Gastroesophageal sphincter (tissue), 4 donors: ENCODE measurements around the gene RAB25. TPM values are rescaled to one million over a fixed set of nuclear protein-coding genes. Genes with fewer than 3 reads are reported as not detected.

Experiments used
- ATAC-seq: fragments of 150-250 bp; one replicate; pipeline ENCODE4 v1.9.1; 2016; ENCODE audit warnings: mild to moderate bottlenecking, moderate library complexity
- H3K27ac ChIP-seq, 4 donors: fragments of 200-600 bp; sonication (generic) in 3 of 4; 1 replicate in 3 of 4; 2 replicates in 1 of 4; pipeline ENCODE4 v1.5.1; 2016 to 2019
- H3K27me3 ChIP-seq: fragments of 200-600 bp; sonication (generic); one replicate; pipeline ENCODE4 v1.5.1; 2019
- H3K36me3 ChIP-seq, 2 donors: fragments of 200-600 bp; sonication (generic); one replicate each; pipeline ENCODE4 v1.5.1; 2019; ENCODE audit warnings: control low read depth in 1 of 2
- H3K4me1 ChIP-seq, 3 donors: fragments of 200-600 bp; sonication (generic); 1 replicate in 2 of 3; 2 replicates in 1 of 3; pipeline ENCODE4 v1.5.1; 2016 to 2019; ENCODE audit warnings: control low read depth in 2 of 3
- H3K4me3 ChIP-seq, 2 donors: fragments of 200-600 bp; sonication (generic); one replicate each; pipeline ENCODE4 v1.5.1; 2019; ENCODE audit warnings: mild to moderate bottlenecking in 1 of 2, moderate library complexity in 1 of 2
- H3K9me3 ChIP-seq, 3 donors: fragments of 200-600 bp; sonication (generic); one replicate each; pipeline ENCODE4 v1.5.1; 2017 to 2019; ENCODE audit warnings: control low read depth in 2 of 3
- CTCF ChIP-seq, 4 experiments: fragments of 200-600 bp in 2 of 4; fragments of 450-650 bp in 2 of 4; sonication (generic) in 1 of 4; IDR thresholded peaks; one replicate each; pipeline ENCODE4 v1.5.1; 2017 to 2019; ENCODE audit warnings: antibody characterized with exemption in 4 of 4, mild to moderate bottlenecking in 2 of 4, moderate library complexity in 2 of 4
- EP300 ChIP-seq: sonication (generic); formaldehyde crosslinking; IDR thresholded peaks from one replicate; pipeline ENCODE4 v1.6.1; 2017; ENCODE audit warnings: antibody characterized with exemption, mild to moderate bottlenecking
- POLR2A ChIP-seq, 2 donors: fragments of 450-650 bp; IDR thresholded peaks; one replicate each; pipeline ENCODE4 v1.6.1; 2017; ENCODE audit warnings: antibody characterized with exemption in 2 of 2, mild to moderate bottlenecking in 2 of 2, moderate library complexity in 1 of 2
- POLR2AphosphoS5 ChIP-seq: sonication (generic); formaldehyde crosslinking; IDR thresholded peaks from one replicate; pipeline ENCODE4 v1.6.1; 2017; ENCODE audit warnings: antibody characterized with exemption
- WGBS, 2 donors: methylation state at CpG; one replicate each; pipeline ENCODE4 v1.1.5; 2018; ENCODE audit warnings: low coverage in 1 of 2; 5-methylcytosine and 5-hydroxymethylcytosine counted together
- total RNA-seq, 4 donors: library from RNA; depleted of rRNA; stranded (reverse); fragments of >200 nt; gene quantifications; one replicate each; pipeline ENCODE4 v1.1.0, GENCODE V29; 2016

The RAB25 gene
- total RNA-seq, 4 donors from 2014 or later, result 22.1 TPM; not detected in 3

- Histone ChIP-seq H3K4me3 (peak overlapping the region; percentile 43 to 62), H3K9me3 (no peaks in the 10 kb centered on the region), H3K36me3 (no peaks in the 10 kb centered on the region), H3K27ac (peak overlapping the region in 3 of 4 donors; percentile 39 to 71 (median 67)), H3K27me3 (no peaks in the 10 kb centered on the region), H3K4me1 (peaks cover 0 to 41% (median 8%) of the 10 kb centered on the region in 3 donors)
- TF ChIP-seq EP300, result no peak
- TF ChIP-seq POLR2AphosphoS5, result peak; percentile 38
- TF ChIP-seq POLR2A (IDR thresholded peaks at IDR 0.05), result peak; percentile 22 to 26
- peak in 2 of 4 experiments; percentile 12 to 20 for TF ChIP-seq CTCF (IDR thresholded peaks at IDR 0.05)
- 65% methylated on average over 4 of the region's 73 CpGs; no CpG with 5 or more reads in 1 of the 2 donors for WGBS, 2 donors
- peak; percentile 80 for ATAC-seq
These were observed 15.9 kb downstream of the RAB25 start for GRCh38 chr1:156076609-156077429.

- H3K36me3 ChIP-seq, result no peaks in the 10 kb centered on the region
- no peak for TF ChIP-seq POLR2AphosphoS5
- TF ChIP-seq POLR2A (IDR thresholded peaks at IDR 0.05), result no peak
- TF ChIP-seq CTCF (IDR thresholded peaks at IDR 0.05), result no peak
- TF ChIP-seq EP300, result no peak
- peak overlapping the region in 1 of 2 donors; percentile 62 for H3K4me3 ChIP-seq
- WGBS, 2 donors, result 100% methylated on average over 2 of the region's 19 CpGs; no CpG with 5 or more reads in 1 of the 2 donors
- no peaks in the 10 kb centered on the region for H3K9me3 ChIP-seq
- no peaks in the 10 kb centered on the region for H3K27me3 ChIP-seq
- ATAC-seq, result no peak
- peak overlapping the region in 3 of 4 donors; percentile 39 to 71 (median 67) for H3K27ac ChIP-seq
- H3K4me1 ChIP-seq, result peaks cover 0 to 46% (median 11%) of the 10 kb centered on the region in 3 donors
These were observed 16.4 kb downstream of the RAB25 start for GRCh38 chr1:156077430-156077760.

GRCh38 chr1:156078728-156079127 lies 17.8 kb downstream of the RAB25 start:
- H3K27me3 ChIP-seq, result no peaks in the 10 kb centered on the region
- no peaks in the 10 kb centered on the region for H3K9me3 ChIP-seq
- H3K27ac ChIP-seq, result no peak overlapping the region
- 69 to 73% methylated on average over 5 of the region's 5 CpGs for WGBS, 2 donors
- H3K36me3 ChIP-seq, result no peaks in the 10 kb centered on the region
- TF ChIP-seq POLR2A (IDR thresholded peaks at IDR 0.05) (no peak), EP300 (no peak), CTCF (IDR thresholded peaks at IDR 0.05) (no peak), POLR2AphosphoS5 (no peak)
- no peak for ATAC-seq
- H3K4me1 ChIP-seq, result peaks cover 0 to 56% (median 18%) of the 10 kb centered on the region in 3 donors
- no peak overlapping the region for H3K4me3 ChIP-seq

GRCh38 chr1:156079762-156080161 lies 18.8 kb downstream of the RAB25 start:
- WGBS, 2 donors, result 80% methylated on average over 5 of the region's 5 CpGs; no CpG with 5 or more reads in 1 of the 2 donors
- no peaks in the 10 kb centered on the region for H3K27me3 ChIP-seq
- H3K4me3 ChIP-seq, result no peak overlapping the region
- H3K9me3 ChIP-seq, result no peaks in the 10 kb centered on the region
- H3K36me3 ChIP-seq, result no peaks in the 10 kb centered on the region
- H3K4me1 ChIP-seq, result peaks cover 0 to 64% (median 18%) of the 10 kb centered on the region in 3 donors
- H3K27ac ChIP-seq, result no peak overlapping the region
- no peak for ATAC-seq
- no peak for TF ChIP-seq CTCF (IDR thresholded peaks at IDR 0.05)
- TF ChIP-seq EP300, result no peak
- no peak for TF ChIP-seq POLR2AphosphoS5
- TF ChIP-seq POLR2A (IDR thresholded peaks at IDR 0.05), result no peak
